ENCODE results near the gene ALDH1B1. TPM values are rescaled to one million over a fixed set of nuclear protein-coding genes. Genes with fewer than 3 reads are reported as not detected.

The ALDH1B1 gene
- total and polyA plus RNA-seq, 2 of the 13 experiments (the other 11 are each of a cell fraction or from before 2014, with no cell fraction given): 45.1 to 125 TPM

DNA sequence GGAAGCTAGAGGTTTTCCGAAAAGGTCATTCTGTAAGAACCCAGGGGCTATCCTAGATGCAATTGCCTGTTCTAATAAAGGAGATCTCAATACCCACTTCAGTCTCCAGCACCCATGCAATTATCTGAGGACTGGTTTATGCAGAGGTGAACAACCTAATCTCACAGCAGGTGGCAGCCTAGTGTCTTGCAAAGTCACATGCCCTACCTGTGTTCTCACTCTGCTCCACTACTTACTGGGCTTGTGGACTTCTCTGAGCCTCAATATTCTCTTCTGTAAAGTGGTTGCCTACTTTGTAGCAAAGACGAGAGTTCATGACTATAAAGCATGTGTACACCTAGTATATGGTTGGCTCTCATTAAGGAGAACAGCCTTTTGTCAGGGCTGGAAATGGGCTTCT, 21.0 kb upstream of the ALDH1B1 start (continued):
- TF ChIP-seq ZNF501 (CRISPR knock-in tag; IDR thresholded peaks at IDR 0.05) (0 out of 2 replicates have a peak, but pooled peaks have one; percentile 18), ZNF83 (CRISPR knock-in tag; IDR thresholded peaks at IDR 0.05; ENCODE audit: borderline replicate concordance) (no peak), HNRNPL (IDR thresholded peaks at IDR 0.05; ENCODE audit: low read depth, low read length) (no peak), GATAD2A (CRISPR knock-in tag; IDR thresholded peaks at IDR 0.05) (0 out of 2 replicates have a peak, but pooled peaks have one; percentile 27), ZNF382 (CRISPR knock-in tag; IDR thresholded peaks at IDR 0.05; ENCODE audit: borderline replicate concordance) (no peak), IRF2 (CRISPR knock-in tag; IDR thresholded peaks at IDR 0.05) (0 out of 2 replicates have a peak, but pooled peaks have one; percentile 61), KDM4B (CRISPR knock-in tag; IDR thresholded peaks at IDR 0.05) (no peak), ZBTB8A (CRISPR knock-in tag; IDR thresholded peaks at IDR 0.05; ENCODE audit: borderline replicate concordance, low read depth) (no peak), TBX2 (CRISPR knock-in tag; IDR thresholded peaks at IDR 0.05; ENCODE audit: borderline replicate concordance) (no peak), CHD2 (IDR thresholded peaks at IDR 0.05; ENCODE audit: low read depth, low read length) (no peak)
- TF ChIP-seq, protein P1, sequence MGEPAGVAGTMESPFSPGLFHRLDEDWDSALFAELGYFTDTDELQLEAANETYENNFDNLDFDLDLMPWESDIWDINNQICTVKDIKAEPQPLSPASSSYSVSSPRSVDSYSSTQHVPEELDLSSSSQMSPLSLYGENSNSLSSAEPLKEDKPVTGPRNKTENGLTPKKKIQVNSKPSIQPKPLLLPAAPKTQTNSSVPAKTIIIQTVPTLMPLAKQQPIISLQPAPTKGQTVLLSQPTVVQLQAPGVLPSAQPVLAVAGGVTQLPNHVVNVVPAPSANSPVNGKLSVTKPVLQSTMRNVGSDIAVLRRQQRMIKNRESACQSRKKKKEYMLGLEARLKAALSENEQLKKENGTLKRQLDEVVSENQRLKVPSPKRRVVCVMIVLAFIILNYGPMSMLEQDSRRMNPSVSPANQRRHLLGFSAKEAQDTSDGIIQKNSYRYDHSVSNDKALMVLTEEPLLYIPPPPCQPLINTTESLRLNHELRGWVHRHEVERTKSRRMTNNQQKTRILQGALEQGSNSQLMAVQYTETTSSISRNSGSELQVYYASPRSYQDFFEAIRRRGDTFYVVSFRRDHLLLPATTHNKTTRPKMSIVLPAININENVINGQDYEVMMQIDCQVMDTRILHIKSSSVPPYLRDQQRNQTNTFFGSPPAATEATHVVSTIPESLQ (CRISPR knock-in tag; conservative IDR thresholded peaks at IDR 0.05): no peak
- TF ChIP-seq, protein P2, sequence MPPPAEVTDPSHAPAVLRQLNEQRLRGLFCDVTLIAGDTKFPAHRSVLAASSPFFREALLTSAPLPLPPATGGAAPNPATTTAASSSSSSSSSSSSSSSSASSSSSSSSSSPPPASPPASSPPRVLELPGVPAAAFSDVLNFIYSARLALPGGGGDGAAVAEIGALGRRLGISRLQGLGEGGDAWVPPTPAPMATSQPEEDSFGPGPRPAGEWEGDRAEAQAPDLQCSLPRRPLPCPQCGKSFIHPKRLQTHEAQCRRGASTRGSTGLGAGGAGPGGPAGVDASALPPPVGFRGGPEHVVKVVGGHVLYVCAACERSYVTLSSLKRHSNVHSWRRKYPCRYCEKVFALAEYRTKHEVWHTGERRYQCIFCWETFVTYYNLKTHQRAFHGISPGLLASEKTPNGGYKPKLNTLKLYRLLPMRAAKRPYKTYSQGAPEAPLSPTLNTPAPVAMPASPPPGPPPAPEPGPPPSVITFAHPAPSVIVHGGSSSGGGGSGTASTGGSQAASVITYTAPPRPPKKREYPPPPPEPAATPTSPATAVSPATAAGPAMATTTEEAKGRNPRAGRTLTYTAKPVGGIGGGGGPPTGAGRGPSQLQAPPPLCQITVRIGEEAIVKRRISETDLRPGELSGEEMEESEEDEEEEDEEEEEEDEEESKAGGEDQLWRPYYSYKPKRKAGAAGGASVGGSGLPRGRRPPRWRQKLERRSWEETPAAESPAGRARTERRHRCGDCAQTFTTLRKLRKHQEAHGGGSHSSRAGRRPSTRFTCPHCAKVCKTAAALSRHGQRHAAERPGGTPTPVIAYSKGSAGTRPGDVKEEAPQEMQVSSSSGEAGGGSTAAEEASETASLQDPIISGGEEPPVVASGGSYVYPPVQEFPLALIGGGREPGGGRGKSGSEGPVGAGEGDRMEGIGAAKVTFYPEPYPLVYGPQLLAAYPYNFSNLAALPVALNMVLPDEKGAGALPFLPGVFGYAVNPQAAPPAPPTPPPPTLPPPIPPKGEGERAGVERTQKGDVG (CRISPR knock-in tag; IDR thresholded peaks at IDR 0.05; ENCODE audit: borderline replicate concordance): no peak
- TF ChIP-seq, protein P3, sequence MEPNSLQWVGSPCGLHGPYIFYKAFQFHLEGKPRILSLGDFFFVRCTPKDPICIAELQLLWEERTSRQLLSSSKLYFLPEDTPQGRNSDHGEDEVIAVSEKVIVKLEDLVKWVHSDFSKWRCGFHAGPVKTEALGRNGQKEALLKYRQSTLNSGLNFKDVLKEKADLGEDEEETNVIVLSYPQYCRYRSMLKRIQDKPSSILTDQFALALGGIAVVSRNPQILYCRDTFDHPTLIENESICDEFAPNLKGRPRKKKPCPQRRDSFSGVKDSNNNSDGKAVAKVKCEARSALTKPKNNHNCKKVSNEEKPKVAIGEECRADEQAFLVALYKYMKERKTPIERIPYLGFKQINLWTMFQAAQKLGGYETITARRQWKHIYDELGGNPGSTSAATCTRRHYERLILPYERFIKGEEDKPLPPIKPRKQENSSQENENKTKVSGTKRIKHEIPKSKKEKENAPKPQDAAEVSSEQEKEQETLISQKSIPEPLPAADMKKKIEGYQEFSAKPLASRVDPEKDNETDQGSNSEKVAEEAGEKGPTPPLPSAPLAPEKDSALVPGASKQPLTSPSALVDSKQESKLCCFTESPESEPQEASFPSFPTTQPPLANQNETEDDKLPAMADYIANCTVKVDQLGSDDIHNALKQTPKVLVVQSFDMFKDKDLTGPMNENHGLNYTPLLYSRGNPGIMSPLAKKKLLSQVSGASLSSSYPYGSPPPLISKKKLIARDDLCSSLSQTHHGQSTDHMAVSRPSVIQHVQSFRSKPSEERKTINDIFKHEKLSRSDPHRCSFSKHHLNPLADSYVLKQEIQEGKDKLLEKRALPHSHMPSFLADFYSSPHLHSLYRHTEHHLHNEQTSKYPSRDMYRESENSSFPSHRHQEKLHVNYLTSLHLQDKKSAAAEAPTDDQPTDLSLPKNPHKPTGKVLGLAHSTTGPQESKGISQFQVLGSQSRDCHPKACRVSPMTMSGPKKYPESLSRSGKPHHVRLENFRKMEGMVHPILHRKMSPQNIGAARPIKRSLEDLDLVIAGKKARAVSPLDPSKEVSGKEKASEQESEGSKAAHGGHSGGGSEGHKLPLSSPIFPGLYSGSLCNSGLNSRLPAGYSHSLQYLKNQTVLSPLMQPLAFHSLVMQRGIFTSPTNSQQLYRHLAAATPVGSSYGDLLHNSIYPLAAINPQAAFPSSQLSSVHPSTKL (CRISPR knock-in tag; IDR thresholded peaks at IDR 0.05): 0 out of 2 replicates have a peak, but pooled peaks have one; percentile 11
- TF ChIP-seq, protein P4, sequence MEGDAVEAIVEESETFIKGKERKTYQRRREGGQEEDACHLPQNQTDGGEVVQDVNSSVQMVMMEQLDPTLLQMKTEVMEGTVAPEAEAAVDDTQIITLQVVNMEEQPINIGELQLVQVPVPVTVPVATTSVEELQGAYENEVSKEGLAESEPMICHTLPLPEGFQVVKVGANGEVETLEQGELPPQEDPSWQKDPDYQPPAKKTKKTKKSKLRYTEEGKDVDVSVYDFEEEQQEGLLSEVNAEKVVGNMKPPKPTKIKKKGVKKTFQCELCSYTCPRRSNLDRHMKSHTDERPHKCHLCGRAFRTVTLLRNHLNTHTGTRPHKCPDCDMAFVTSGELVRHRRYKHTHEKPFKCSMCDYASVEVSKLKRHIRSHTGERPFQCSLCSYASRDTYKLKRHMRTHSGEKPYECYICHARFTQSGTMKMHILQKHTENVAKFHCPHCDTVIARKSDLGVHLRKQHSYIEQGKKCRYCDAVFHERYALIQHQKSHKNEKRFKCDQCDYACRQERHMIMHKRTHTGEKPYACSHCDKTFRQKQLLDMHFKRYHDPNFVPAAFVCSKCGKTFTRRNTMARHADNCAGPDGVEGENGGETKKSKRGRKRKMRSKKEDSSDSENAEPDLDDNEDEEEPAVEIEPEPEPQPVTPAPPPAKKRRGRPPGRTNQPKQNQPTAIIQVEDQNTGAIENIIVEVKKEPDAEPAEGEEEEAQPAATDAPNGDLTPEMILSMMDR (CRISPR knock-in tag; IDR thresholded peaks at IDR 0.05): peak; percentile 92

Measured in HepG2 (cell line).